Medulla oblongata (tissue), 1 donor: Measurements from ENCODE around the gene GABARAPL1.
A peak's percentile ranks its signal among the peaks of the same experiment; 100 is the strongest.

Experiments used
- DNase-seq: peaks from one replicate; pipeline ENCODE4 v3.0.0-alpha.2; 2015; ENCODE audit errors: extremely low spot score

Gene GABARAPL1

DNA sequence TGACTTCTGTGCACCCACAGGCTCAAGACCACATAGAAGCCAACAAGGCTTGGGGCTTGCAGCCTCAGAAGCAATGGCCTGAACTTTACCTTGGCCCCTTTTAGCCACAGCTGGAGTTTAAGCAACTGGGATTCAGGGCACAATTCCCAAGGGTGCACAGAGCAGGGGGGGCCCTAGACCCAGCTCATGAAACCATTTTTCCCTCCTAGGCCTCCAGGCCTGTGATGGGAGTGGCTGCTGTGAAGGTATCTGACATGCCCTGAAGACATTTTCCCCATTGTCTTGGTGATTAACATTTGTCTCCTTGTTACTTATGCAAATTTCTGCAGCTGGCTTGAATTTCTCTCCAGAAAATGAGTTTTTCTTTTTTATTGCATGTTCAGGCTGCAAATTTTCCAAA, 21.9 kb downstream of the GABARAPL1 start:
- DNase-seq = no peak

GRCh38 chr12:10235761-10236631, 23.3 kb downstream of the GABARAPL1 start:
- peak; percentile 69 for DNase-seq

GRCh38 chr12:10236720-10237119, 24.0 kb downstream of the GABARAPL1 start:
- no peak for DNase-seq

DNA sequence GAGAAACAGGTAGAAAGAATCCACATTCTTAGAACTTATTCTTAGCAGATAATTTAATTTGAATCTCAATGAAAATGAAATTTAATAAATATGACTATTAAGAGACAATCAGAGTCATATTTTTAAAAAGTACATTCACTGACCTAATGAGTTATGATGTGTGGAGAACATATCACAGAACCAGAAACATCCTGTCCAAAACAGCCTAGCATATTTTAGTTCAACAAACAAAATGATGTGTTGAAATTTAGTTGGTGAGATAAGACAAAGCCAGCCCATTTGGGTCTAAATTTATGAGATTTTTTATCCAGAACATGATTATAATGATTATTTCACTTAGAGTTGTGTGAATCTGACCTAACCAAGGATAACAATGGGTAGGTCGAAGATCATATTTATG, 25.8 kb downstream of the GABARAPL1 start:
- no peak for DNase-seq

DNA sequence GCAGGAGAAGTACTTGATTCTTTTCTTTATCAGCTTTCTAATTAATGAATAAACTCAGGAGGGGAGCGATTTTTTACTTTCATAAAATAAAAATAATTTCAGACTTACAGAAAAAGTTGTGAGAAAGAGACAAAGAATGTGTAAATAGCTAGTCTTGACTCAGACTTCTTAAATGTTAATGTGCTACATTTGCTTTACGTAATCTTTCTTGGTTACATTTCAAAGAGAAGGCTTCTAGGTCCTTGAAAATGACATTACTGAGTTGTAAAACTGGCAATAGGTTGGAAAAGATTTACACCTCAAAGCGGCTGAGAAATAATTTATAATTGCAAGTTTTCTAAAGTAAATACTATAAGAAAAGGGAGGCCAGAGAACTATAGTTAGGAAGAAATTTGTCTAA, 28.6 kb downstream of the GABARAPL1 start:
- no peak for DNase-seq

- DNase-seq = no peak
Observed at GRCh38 chr12:10241727-10242126, 29.1 kb downstream of the GABARAPL1 start.

GRCh38 chr12:10242539-10242938, 29.9 kb downstream of the GABARAPL1 start:
- no peak for DNase-seq

DNA sequence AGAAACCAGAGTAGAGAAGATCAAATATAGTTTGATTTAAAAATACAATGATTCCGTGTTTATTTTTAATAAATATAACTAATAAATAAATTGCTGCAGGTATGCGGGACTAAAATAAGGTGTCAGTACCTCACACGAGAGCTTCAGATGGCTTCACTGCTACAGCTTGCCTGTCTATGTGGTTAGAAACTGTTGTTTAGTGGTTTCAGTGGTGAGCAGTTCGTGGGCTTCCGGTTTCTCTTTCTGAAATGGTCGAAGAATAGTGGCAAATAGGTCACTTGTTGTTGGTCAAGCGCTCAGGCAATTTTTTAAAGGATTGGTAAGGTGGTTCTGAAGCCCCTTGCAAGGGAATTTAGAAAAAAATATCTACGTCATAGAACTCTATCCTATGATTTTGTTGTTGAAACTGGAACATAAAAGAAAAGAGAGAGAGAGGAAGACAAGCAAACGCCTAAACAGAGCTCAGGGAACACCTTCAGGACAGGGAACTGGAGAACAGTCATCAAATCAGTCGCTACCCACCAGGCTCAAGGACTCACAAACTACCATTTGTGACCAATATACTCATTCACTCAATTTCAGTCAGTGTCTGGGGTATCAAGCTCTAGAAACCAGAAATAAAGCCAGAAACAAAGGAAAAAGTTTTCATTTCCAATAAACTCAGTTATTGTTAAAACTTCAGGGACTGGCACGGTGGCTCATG, 31.3 kb downstream of the GABARAPL1 start:
- DNase-seq = no peak

GRCh38 chr12:10247436-10248058, 34.9 kb downstream of the GABARAPL1 start:
- no peak for DNase-seq

GRCh38 chr12:10249690-10250455, 37.2 kb downstream of the GABARAPL1 start:
- DNase-seq = no peak

DNA sequence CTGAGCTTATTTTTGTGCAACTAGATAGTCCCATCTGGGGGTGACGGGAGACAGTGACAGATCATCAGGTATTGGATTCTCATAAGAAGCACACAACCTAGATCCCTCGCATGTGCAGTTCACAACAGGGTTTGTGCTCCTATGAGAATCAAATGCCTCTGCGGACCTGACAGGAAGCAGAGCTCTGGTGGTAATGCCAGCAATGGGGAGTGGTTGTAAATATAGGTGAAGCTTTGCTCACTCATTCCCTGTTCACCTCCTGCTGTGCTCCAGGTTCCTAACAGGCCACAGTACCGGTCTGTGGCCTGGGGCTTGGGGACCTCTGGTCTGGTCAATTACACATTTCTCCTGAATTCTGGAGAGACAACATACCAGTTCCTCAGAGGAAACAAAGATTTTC, 39.0 kb downstream of the GABARAPL1 start:
- no peak for DNase-seq

DNA sequence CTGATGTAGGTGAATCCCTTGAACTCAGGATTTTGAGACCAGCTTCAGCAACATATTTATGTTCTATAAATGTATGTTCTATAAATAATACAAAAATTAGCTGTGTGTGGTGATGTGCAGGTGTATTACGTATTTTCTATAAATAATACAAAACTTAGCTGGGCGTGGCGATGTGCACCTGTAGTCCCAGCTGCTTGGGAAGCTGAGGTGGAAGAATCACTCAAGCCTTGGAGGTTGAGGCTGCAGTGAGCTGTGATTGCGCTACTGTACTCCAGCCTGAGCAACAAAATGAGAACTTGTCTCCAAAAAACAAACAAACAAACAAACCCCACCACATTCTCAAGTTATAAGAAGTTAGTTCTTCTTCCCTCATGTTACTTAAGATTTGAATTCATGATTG, 39.5 kb downstream of the GABARAPL1 start:
- DNase-seq = no peak

DNA sequence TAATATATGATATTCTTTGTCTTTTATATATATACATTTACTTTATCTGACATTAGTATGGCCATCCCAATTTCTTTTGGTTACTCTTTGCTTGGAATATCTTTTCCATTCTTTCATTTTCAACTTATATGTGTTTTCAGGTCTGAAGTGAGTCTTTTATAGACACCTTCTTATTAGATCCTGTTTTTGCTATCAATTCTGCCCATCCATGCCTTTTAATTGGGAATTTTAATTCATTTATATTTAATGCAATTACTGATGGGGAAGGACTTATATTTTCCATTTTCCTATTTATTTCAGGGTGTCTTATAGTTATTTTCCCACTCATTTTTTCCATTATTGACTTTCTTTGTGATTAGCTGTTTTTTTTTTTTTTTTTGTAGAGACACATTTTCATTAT, 43.4 kb downstream of the GABARAPL1 start:
- DNase-seq = no peak

DNA sequence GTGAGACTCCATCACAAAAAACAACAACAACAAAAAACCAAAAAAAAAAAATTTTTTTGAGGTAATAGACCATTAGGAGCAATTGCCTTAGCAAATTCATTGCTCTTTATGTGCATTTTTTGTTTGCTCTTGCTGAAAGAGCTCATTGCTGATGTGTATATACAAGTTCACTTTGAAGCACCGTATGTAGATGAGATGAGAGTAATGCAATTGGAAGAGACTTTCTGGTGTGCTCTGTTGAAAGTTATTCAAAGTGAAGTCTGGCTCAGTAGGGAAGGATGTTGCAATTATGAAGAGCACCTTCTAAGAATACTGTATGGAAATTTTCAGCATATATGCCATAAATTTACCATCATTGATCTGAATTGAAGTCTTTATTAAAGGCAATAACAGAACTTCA, 48.2 kb downstream of the GABARAPL1 start:
- no peak for DNase-seq

GRCh38 chr12:10268037-10268436, 55.4 kb downstream of the GABARAPL1 start:
- DNase-seq = no peak

DNA sequence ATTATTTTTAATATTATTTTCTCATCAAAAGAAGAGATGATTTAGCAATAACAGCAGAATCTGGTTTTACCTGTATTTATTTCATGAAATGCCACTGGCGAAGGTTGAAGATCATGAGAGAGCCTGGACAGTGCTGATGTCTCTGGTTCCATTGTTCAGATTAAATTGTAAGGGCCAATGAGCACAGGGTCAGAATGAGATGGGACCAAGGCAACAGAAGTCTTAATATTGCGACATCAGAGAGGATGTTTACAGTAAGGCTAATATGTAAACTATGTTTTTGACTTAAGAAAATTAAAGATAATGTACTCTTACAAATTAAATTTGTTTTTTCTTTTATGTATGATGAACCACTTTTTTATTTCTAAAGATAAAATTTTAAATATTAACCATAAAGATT, 59.8 kb downstream of the GABARAPL1 start:
- no peak for DNase-seq
